Heart left ventricle (tissue), 13 donors: Measurements from ENCODE around the gene DEFB124.

Experiments used
- POLR2A ChIP-seq, 2 donors: fragments of 450-650 bp; IDR thresholded peaks; one replicate each; pipeline ENCODE4 v1.6.1; 2017; ENCODE audit warnings: antibody characterized with exemption in 2 of 2, mild to moderate bottlenecking in 2 of 2, moderate library complexity in 2 of 2
- TF ChIP-seq, protein P1 (sequence below), 12 donors: fragments of 200-600 bp; sonication (generic) in 4 of 12; IDR thresholded peaks; one replicate each; pipeline versions ENCODE4 v1.5.0 to v1.8.0; 2018 to 2022; ENCODE audit warnings: antibody characterized with exemption in 12 of 12, mild to moderate bottlenecking in 5 of 12
- donor health status: ischemic (EF 13 %, LVEDD 7.1; RV severe dilation, severe dysfunction).
- donor health status: DM: no; HTN: yes; CAD: no.
- donor health status: DM: no; HTN: no; CAD: no.
- donor health status: ischemic (EF 25% LVEDD 6.9; RV normal size, moderate dysfunction).
- donor health status: ischemic (EF 25% LVEDD 5.7; RV mildly dilated, moderate dysfunction).
- donor health status: ischemic (EF 35%, LVEDD 5.7; RV mildly dilated, moderate dysfunction).
- donor health status: nonischemic (EF 11% LVEDD 7.7; RV severe dilation, severe dysfunction).
- donor health status: DM: yes; HTN: yes; CAD: no.
- donor health status: PGD.
- donor health status: ischemic (EF 29% LVEDD 5.4; RV normal size, mild dysfunction).
- donor health status: nonischemic (EF 23%, LVEDD 6.1; RV moderate dilation, normal function).

DNA sequence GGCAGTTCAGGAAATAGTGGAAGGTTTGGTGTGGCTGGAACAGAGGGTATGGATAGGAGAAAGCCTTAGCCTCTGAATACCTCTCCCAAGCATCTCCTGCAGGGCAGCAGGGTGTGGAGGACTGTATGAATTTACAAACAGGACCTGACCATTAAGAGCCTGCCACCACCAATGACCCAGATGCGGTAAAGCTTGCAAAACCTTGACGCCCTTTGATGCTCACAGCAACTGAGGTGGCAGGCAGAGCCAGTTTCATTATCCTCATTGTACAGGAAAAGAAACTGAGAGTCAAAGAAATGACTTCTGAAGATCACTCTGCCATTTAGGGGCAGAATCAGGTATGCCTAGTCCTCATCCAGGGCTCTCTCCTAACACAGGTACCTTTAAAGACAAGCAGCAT is 41.7 kb upstream of the DEFB124 start:
- TF ChIP-seq, protein P1, sequence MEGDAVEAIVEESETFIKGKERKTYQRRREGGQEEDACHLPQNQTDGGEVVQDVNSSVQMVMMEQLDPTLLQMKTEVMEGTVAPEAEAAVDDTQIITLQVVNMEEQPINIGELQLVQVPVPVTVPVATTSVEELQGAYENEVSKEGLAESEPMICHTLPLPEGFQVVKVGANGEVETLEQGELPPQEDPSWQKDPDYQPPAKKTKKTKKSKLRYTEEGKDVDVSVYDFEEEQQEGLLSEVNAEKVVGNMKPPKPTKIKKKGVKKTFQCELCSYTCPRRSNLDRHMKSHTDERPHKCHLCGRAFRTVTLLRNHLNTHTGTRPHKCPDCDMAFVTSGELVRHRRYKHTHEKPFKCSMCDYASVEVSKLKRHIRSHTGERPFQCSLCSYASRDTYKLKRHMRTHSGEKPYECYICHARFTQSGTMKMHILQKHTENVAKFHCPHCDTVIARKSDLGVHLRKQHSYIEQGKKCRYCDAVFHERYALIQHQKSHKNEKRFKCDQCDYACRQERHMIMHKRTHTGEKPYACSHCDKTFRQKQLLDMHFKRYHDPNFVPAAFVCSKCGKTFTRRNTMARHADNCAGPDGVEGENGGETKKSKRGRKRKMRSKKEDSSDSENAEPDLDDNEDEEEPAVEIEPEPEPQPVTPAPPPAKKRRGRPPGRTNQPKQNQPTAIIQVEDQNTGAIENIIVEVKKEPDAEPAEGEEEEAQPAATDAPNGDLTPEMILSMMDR (IDR thresholded peaks at IDR 0.05): no peak
- no peak for TF ChIP-seq POLR2A (IDR thresholded peaks at IDR 0.05)
